SH-SY5Y (cell line): ENCODE results near the gene ARHGEF4.

Experiments used
- GATA2 ChIP-seq: IDR thresholded peaks from 2 replicates; pipeline ENCODE4 v1.6.1; 2011; ENCODE audit warnings: mild to moderate bottlenecking, low read depth, low read length
- GATA3 ChIP-seq: IDR thresholded peaks from 2 replicates; pipeline ENCODE4 v1.6.1; 2011; ENCODE audit warnings: low read depth, mild to moderate bottlenecking, low read length, moderate library complexity

- TF ChIP-seq GATA2 (no peak), GATA3 (no peak)
Observed at GRCh38 chr2:130826419-130826818, 10.3 kb upstream of the ARHGEF4 start.
